Astrocyte of the cerebellum (primary cell): Measurements from ENCODE around the gene TIMM23.
A peak's percentile ranks its signal among the peaks of the same experiment; 100 is the strongest.

Experiments used
- DNase-seq: peaks from one replicate; pipeline ENCODE4 v3.0.0-alpha.2; 2011; ENCODE audit warnings: low read depth
- H3K4me3 ChIP-seq: 2 replicates; pipeline ENCODE4 v1.5.1; 2011; ENCODE audit warnings: mild to moderate bottlenecking, low read depth, low read length, moderate library complexity
- CTCF ChIP-seq: IDR thresholded peaks from 2 replicates; pipeline ENCODE4 v1.5.1; 2012; ENCODE audit warnings: low read length, low read depth, moderate library complexity, mild to moderate bottlenecking; ENCODE audit errors: missing control alignments
- in situ Hi-C: cut with HindIII; loops from 2 replicates; pipeline ENCODE4 v1.10.0; 2017; ENCODE audit warnings: low sequenced_read_pairs

TIMM23 gene

DNA sequence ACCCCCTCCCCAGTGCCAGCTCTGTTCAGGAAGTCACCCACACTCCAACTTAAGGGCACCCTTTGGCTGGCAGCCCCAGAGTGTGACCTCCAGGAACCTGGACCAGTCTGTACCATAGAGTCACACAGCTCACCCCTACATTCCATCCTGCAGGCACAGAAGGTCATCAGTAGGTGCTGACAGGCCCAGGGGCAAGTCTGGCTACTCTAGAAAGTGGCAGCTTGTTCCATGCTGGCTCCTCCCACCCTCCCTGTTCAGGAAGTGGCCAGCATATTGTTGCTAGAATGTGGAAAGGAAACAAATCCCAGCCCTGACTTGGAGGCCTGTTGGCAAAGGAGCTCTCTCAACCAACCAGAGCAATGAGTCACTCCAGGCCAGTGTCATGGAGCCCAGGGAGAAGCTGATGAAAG, 61.3 kb downstream of the TIMM23 start:
- DNase-seq = peak; percentile 57
- in situ Hi-C loops = no loop called here
- H3K4me3 ChIP-seq = no peak overlapping the region
- TF ChIP-seq CTCF = no peak

DNA sequence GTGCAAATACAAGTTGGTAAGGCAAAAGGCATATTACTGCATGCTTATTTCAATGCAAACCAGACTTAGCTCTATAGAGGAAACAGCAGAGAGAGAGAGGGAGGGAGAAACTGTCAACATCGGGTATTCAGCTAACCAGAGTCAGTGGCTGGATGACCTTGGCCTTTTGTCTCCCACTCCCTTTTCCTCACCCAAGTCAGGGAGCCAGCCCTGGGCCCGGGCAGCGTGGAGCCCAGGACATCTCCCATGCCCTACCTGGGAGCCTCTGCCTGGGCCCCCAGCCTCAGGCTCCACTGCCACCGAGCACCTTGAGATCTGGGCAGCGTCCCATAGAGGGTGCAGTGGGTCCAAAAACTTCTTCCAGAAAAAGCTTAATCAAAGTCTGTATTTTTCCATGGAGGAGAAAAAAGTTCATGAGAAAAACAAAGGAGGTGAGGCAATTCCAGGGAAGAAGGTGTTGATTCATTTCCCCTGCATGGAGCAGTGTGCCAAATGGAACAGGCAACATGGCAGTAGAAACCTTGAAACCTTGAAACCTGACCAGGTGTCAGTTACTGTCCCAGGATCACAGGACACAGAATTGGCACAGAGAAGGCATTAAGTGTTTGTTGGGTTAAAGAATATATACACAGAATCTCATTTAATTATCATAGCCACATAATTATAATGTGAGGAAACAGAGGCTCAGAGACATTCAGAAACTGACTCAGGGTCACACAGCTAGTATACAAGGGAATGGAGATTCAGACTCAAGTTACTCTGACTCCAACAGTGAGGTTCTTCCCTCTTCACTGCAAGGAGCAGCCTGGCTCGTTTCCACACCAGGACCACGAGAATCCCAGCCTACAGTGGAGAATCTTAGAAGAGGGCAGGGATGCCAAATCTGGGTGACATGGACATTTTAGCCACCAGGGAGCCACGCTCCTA, 63.9 kb downstream of the TIMM23 start:
- no peak overlapping the region for H3K4me3 ChIP-seq
- no peak for TF ChIP-seq CTCF
- DNase-seq = no peak
- in situ Hi-C loops = no loop called here

GRCh38 chr10:46037107-46037825, 65.0 kb downstream of the TIMM23 start:
- H3K4me3 ChIP-seq = no peak overlapping the region
- no peak for TF ChIP-seq CTCF
- no peak for DNase-seq
- in situ Hi-C loops = no loop called here

DNA sequence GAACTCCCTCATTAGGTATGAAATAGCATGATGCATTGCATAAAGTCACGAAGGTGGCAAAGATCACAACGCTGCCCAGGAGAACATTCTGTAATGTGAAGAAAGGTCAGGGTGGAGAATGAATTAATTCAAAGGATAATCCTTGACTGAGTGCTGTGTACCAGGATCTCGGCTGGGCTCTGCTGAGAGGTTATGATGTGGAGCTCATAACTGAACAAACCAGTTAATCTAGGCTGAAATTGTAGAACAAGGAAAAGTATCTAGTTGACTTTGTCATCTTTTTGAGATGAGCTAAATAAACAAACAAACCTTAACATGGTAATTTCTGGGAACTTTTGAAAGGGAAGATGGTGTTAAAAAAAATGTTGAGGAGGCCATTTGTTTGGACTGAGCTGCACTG, 67.7 kb downstream of the TIMM23 start:
- DNase-seq = no peak
- no peak overlapping the region for H3K4me3 ChIP-seq
- TF ChIP-seq CTCF = no peak
- in situ Hi-C loops = no loop called here

DNA sequence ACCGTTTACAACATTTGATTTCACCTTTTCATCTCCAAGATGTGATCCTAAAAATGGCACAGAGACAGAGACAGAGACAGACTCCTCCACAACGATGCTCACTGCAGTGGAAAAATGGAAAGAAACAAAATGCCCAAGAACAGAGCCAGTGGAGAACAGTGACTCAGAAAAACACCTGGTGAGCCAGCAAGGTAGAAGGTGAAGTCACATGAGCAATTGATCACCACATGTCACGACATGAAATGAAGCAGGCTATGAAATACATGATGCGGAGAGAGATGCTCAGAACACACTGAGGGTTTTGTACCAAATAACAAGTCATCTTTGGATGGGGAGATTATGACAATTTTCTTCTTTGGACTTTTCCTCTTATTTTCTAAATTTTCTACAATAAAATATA, 70.2 kb downstream of the TIMM23 start:
- in situ Hi-C loops = no loop called here
- TF ChIP-seq CTCF = no peak
- DNase-seq = no peak
- no peak overlapping the region for H3K4me3 ChIP-seq

GRCh38 chr10:46046261-46046660, 74.0 kb downstream of the TIMM23 start, which contains the start of gene MSMB:
Gene MSMB, minus strand, starts transcription at chr10:46046269. Its CDS starts 32 bp downstream, at chr10:46046237.
- in situ Hi-C loops = no loop called here
- DNase-seq = no peak
- H3K4me3 ChIP-seq = no peak within 1 kb of the TSS
- no peak for TF ChIP-seq CTCF
